Measurements from ENCODE around the gene PUS1.
"Not testable (repeated sequence)": the region's sequence is repeated elsewhere in the genome, so short reads cannot be mapped to it uniquely, and the experiment has no call there.

The PUS1 gene

DNA sequence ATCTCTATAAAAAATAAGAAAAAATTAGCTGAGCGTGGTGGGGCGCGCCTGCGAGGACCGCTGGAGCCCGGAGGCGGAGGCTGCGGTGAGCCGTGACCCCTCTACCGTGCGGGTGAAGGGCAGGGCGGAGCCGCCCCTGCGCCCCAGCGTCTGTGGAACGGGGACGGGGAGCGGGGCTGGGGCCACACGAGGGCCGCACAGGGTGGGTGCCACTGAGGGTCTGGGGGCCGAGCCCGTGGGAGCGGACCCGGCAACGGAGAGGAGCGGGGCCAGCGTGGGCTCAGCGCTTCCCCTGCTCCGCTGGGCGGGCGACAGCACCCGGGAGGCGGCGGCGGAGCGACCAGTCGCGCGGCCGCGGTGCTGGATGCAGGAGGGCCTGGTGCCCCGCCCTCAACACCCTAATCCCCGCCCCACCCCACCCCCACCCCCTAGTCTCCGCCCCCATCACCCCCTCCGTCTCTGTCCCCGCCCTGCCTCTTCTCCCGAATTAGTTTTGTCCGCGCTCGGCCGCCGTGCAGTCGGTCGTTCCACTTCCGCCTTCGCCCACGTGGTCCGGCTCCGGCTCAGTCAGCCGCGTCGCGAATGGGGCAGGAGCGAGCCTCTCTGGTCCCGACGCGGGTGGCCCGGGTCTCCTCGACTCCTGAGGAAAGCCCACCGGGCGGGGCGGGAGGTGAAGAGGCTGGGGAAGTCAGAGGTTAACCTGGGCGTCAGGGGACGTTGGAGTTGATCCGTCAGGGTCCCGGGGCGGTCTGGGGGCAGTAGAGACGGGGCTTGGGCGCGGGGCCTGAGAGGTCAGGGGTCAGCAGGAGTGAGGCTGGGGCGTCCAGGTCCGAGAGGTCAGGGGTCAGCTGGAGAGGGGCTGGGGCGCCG is at the start of gene PUS1:
Gene PUS1, plus strand, starts transcription at position 566 of the 870 bp plus-strand sequence. CDS start 447 bp downstream, outside the sequence.
- peak; percentile 81 for DNase-seq

DNA sequence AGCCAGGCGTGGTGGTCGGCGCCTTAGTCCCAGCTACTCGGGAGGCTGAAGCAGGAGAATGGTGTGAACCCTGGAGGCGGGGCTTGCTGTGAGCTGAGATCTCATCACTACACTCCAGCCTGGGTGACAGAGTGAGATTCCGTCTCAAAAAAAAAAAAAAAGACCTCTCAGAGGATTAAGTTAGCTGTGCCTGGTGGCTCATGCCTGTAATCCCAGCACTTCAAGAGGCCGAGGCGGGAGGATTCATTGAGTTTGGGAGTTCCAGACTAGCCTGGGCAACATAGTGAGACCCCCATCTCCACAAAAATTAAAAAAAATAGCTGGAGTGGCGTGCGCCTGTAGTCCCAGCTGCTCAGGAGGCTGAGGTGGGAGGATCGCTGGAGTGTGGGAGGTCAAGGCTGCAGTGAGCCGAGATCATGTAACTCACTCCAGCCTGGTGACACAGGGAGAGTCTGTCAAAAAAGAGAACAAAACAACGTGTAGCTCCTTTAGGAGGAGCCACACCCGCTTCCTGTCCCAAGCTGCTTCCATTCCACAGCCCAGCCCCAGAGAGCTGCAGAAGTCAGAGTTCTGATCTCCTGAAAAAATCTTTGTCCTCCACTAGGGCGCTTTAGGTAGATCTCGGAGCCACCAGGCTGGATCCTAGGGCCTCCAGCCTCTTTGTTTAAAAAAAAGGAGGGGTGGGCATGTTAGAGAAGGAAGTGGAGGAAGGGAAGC is 46.1 kb upstream of the PUS1 start:
- no peak for DNase-seq

- no peak for DNase-seq
Measured at GRCh38 chr12:131883521-131883900, 45.6 kb upstream of the PUS1 start.

GRCh38 chr12:131885076-131885475 is 44.0 kb upstream of the PUS1 start:
- DNase-seq, result not testable (repeated sequence)

- no peak for DNase-seq
Measured at GRCh38 chr12:131885543-131886057, 43.5 kb upstream of the PUS1 start.

DNA sequence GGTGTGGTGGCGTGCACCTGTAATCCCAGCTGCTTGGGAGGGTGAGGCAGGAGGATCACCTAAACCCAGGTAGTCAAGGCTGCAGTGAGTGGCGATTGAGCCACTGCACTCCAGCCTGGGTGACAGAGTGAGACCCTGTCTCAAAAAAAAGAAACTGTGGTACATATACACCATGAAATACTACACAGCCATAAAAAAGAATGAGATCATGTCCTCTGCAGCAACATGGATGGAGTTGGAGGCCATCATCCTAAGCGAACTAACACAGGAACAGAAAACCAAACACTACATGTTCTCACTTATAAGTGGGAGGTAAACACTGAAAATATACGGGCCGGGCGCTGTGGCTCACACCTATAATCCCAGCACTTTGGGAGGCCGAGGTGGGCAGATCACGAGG is 37.4 kb upstream of the PUS1 start:
- DNase-seq, result not testable (repeated sequence)

DNA sequence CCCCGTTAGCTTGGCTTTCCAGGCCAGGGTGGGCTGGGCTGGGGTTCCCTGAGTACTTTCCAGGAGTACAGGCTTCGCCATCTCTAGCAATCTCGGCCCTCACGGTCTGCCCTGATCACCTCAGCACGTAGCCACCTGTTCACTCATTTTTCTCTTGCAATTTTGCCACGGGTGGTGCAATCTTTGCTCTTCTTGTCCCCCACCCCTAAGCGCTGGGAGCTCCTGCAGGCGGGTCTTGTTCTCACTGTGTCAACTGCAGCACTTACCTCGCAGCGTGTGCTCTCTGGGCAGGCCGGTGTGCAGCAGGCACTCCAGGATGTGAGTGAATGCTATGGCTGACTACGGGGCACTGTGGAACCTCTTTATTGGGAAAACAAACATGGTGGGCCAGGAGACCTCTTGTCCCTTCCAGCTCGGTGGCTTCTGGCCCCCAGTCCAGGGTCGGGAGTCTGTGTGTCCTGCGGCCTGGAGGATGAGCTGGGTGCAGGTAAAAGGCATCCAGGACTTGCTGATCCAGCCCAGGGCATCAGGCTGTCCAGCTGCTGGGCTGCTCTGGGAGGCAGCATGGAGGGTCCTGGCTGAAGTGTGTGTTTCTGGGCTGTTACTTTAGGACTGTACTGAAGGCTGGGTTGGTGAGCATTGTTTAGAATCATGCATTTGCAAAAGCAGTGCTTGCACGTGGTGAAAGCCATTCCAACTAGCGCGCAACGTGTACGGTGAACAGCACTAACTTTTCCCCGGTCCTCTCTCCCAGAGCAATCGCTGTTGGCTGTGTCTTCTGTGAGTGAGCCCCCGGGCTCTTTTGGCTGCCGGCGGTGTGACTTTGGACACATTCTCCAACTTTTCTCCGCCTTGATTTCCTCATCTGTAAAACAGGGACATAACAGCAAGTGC is 36.1 kb upstream of the PUS1 start:
- no peak for DNase-seq

- DNase-seq, result no peak
Measured at GRCh38 chr12:131893605-131894312, 35.3 kb upstream of the PUS1 start.

DNA sequence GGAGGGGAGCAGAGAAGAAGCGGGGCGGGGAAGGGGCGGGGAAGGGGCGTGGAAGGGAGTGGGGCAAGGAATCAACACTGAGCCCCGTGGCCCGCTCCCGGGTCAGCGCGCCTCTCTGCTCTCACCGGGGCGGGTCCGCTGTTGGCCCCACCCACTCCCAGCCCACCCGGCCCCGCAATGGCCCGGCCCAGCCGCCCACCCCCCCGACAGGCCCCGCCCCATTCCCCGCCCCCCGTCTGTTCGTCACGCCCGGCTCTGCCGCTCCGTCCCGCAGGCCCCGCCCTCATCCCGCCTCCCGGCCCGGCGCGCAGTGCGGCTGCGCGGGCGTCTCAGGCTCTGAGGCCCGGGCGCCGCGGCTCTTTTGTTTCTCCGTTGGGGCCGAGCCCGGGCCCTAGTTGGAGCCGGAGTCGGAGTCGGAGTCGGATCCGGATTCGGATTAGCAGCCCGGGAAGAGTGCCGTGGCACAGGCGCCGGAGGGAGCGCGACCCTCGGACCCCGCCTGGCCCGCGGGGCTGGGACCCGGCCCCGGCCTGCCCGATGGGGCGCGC is 34.7 kb upstream of the PUS1 start, which contains the start of gene ULK1:
Gene ULK1, plus strand, starts transcription at position 310 of the 548 bp plus-strand sequence. CDS start 380 bp downstream, outside the sequence.
- peak; percentile 75 for DNase-seq

DNA sequence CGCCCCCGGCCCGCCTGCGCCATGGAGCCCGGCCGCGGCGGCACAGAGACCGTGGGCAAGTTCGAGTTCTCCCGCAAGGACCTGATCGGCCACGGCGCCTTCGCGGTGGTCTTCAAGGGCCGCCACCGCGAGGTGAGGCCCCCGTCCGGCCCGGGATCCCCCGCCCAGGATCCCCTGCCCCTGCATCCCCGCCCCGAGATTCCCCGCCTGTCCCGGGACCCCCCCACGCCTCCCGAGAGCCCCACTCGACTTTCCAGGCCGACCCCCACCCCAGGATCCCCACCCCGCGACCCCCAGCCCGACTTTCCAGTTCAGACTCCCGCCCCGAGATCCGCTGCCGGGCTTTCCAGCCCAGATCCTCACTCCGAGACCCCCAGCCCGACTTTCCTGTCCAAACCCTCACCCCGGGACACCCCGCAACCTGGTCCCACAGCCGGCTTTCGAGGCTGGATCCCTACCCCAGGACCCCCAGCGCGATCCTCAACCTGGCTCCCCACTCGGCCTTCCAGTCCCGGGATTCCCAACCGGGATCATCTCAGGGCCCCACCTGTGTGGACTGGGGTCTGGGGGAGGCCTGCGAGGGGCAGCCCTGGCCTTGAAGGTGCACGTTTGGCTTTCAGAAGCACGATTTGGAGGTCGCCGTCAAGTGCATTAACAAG is 34.0 kb upstream of the PUS1 start:
- DNase-seq, result no peak

DNA sequence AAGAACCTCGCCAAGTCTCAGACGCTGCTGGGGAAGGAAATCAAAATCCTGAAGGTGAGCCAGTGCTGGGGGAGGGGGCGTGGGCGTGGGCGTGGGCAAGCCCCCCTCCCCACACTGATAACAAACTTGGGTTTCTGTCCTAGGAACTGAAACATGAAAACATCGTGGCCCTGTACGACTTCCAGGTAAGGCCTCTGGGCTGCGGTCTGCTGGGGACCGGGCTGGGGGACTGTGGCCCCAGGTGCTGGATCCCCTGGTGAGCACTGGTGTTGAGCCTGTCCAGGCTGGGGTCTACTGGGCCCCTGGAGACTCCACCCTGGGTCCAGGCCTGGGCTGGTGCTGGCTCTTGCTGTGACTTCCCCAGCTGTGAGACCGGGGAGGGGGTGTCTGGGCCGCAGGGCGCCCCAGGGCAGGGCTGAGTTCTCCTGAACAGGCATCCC is 33.4 kb upstream of the PUS1 start:
- no peak for DNase-seq

DNA sequence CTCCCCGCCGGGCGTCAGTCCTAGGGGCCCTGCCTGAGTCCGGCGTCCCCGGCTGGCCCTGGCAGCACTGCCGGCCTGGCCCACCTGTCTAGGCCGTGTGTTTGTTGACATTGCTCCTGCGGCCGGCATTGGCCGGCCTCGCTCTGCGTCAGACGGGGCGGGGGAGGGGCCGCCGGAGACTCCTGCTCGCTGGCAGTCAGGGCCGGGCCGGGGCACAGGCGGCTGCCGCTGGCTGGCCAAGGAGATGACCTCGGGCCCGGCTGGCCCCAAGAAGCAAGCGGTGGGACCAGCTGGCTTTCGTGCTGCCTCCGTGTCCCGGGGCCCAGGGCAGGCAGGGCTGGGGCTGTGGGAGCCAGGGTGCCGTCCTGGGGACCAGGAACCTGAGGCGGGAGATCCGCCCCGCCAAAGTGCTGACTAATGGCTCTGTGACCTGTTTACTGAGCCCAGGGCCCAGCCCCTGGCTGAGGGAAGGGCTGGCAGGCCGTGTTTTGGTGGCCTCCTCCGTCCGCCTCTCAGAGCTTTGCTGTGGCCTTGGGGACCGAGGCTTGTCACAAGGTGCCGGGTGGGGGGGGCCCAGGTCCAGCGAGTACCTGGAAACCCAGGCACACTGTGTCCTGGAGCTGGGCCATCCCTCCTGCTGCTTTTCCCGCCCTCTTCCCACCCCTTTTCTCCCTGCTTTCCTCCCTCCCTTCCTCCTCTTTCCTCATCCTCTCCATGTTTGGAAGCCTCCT is 32.8 kb upstream of the PUS1 start:
- peak; percentile 81 for DNase-seq

DNA sequence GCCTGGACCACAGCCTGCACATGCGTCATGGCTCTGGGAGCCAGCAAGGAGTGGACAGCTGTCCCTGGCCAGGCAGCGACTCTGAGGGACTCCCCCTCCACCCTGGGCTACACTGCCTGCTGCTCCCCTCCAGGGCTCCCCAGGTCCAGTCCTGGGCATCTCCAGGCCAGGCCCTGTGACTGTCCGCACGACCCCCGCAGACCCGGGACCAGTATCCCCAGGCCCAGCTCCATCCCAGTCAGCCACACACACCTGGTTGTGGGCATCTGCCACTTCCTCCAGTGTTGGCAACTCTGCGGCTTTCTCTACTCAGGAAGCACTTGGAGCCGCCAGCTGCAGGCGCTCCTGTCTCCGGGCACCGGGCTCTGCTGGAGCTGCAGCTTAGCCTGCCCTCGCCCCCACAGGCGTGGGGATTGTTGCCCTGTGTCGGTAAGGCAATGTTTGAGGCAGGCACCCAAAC is 32.2 kb upstream of the PUS1 start:
- no peak for DNase-seq

DNA sequence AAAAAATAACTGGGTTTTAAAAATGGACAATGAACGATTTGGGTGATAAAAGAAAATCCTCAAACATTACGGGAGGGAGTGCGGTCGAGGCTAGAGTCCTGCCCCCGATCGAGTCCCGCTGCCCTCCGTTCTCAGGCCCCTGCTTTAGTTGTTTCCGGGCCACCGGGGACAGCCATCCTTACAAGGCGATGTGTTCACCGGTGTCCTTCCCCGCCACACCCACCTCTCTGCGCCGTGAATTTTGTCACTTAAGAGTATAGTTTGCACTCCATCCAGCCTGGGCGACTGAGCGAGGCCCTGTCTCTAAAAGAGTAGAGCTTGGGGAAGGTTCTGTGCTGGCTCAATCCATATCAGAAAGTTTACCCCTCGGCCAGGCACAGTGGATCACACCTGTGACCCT is 31.8 kb upstream of the PUS1 start:
- DNase-seq, result no peak

- DNase-seq, result no peak
Measured at GRCh38 chr12:131897875-131898274, 31.2 kb upstream of the PUS1 start.

DNA sequence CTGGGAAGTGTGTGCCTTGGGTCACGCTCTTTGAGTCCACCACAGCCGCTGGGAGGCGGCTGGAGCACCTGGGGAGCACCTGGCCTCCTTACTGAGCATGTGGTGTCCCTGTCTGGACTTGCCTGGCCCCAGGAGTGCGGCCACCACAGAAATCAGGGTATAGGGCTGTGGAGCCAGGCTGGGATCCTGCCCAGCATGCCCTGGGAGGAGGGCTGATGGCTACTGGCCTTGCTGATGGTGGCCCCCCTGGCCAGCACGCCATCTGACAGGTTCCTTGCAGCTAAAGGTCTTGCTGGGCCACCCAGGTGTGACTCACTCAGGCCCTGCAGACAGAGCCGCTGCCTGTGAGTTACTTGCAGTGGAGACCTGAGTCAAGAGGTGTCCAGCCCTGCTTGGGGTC is 28.7 kb upstream of the PUS1 start:
- no peak for DNase-seq

DNA sequence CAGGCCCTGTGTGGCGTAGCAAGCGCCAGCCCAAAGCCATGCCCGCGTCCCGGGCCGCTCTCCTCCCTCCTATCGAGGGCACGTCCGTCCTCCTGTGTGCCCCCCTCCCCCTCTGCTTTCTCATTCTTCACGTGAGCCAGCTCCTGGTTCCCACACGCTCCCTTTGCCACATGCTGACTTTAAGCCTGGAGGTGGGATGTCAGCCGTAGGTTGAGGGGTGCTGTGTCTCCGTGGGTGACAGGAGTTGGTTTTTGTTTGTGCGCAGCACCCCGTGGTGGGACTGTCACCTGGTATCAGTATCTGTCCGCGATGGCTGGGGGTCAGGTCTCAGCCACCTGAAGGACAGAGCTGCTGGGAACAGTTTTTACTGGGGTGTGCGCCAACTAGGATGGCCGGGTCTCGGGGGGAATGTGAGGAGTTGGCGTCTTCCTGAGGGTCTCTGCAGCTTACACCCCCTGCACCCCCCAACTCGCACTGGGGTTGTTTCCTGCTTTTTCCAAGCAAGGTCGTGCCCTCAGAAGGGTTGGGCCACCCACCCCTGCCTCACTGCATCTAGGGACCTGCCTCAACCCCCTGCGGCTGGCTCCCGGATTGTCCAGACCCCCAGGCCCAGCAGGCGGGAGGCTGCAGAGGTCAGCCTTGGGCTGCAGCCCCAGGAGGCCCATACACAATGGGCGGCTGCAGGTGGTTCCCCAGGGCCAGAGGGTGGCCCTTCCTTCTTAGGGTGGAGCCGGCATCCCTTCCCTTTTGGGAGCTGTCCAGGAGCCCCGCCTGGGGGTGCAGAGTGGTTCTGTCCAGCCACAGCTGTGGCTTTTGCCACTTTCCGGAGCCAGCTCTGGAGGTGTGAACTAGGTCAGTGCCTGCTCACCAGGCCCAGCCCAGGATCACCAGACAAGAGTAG is 27.4 kb upstream of the PUS1 start:
- no peak for DNase-seq

DNA sequence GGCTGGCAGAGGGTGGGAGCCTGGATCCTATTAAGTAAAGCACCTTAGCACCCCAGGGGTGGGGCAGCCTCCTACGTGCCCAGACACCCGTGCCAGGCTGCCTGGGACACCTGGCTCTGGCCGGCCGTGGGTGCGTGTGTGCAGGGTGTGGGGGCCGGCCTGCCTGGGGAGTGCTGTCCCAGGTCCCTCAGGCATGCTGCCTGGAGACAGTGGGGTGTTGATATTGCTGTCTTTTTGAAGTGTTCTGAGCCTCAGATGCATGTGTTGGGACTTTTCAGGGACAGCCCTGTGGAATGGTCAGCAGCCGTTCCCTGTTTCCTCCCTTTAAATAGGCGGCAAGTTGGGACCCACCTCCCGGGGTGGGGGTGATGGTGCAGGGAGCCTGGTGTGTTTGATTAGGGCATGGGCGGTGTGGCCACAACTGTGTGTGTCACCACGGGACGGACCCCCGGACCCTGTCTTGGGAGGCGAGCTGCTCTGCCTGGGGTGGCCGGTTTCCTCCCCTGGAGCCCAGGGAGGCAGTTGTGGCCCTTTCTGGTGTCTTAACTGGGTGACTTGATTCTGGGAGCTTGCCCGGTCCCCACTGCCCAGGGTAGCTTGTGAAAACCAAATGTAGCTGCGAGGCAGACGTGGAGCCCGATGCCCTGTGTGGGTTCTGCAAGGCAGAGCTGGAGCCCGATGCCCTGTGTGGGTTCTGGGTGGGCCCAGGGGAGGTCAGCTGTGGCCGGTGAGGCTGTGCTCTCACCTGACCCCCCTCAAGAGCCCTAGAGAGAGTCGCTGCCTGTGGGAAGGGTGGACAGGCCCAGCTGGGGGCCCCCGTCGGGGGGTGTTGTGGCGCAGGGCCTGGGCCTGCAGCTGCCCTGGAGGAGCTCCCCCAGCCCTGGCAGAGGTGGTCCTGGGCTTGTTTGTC is 26.5 kb upstream of the PUS1 start:
- DNase-seq, result no peak
